ENCODE results near the gene TRABD. TPM values are rescaled to one million over a fixed set of nuclear protein-coding genes. Genes with fewer than 3 reads are reported as not detected.
"Not testable (repeated sequence)": the region's sequence is repeated elsewhere in the genome, so short reads cannot be mapped to it uniquely, and the experiment has no call there.

TRABD gene
- polyA plus RNA-seq: 10 to 100 TPM; 47.4 to 54.5 TPM

- H3K36me3 ChIP-seq (ENCODE audit: control insufficient read depth in 2 of 2, insufficient read depth in 2 of 2, low read length in 1 of 2): peaks cover 0 to 6% of the 10 kb centered on the region in 2 donors
- peak within 1 kb of the TSS; percentile 64 to 81 for H3K4me3 ChIP-seq (ENCODE audit: low read depth in 1 of 2, low read length in 2 of 2)
- H3K27ac ChIP-seq (ENCODE audit: low read depth in 2 of 2, low read length in 1 of 2): peak within 1 kb of the TSS; percentile 6 to 79
- WGBS, 2 donors: 1% methylated on average over 44 to 90 of the region's 90 CpGs
- H3K4me1 ChIP-seq (ENCODE audit: control insufficient read depth in 2 of 2, insufficient read depth in 2 of 2, low read length in 1 of 2): peaks cover 13 to 44% of the 10 kb centered on the region in 2 donors
- H3K27me3 ChIP-seq (ENCODE audit: control insufficient read depth in 1 of 2, insufficient read depth in 2 of 2, low read length in 2 of 2): no peaks in the 10 kb centered on the region
- H3K9me3 ChIP-seq (ENCODE audit: control insufficient read depth in 2 of 2, insufficient read depth in 1 of 2, low read depth in 1 of 2, low read length in 1 of 2): no peaks in the 10 kb centered on the region
Measured at GRCh38 chr22:50185375-50186087, at the start of gene TRABD. Gene TRABD, plus strand, starts transcription at chr22:50185913. Its CDS starts 7,148 bp downstream, at chr22:50193061.

- 59 to 64% methylated on average over 5 of the region's 5 CpGs for WGBS, 2 donors
- no peak overlapping the region for H3K27ac ChIP-seq (ENCODE audit: low read depth in 2 of 2, low read length in 1 of 2)
Measured at GRCh38 chr22:50136581-50137015, 49.1 kb upstream of the TRABD start.

GRCh38 chr22:50137277-50137676, 48.4 kb upstream of the TRABD start:
- H3K27ac ChIP-seq (ENCODE audit: low read depth in 2 of 2, low read length in 1 of 2); H3K4me3 ChIP-seq (ENCODE audit: low read depth in 1 of 2, low read length in 2 of 2); H3K4me1 ChIP-seq (ENCODE audit: control insufficient read depth in 2 of 2, insufficient read depth in 2 of 2, low read length in 1 of 2); H3K27me3 ChIP-seq (ENCODE audit: control insufficient read depth in 1 of 2, insufficient read depth in 2 of 2, low read length in 2 of 2); H3K36me3 ChIP-seq (ENCODE audit: control insufficient read depth in 2 of 2, insufficient read depth in 2 of 2, low read length in 1 of 2); H3K9me3 ChIP-seq (ENCODE audit: control insufficient read depth in 2 of 2, insufficient read depth in 1 of 2, low read depth in 1 of 2, low read length in 1 of 2): not testable (repeated sequence)
- 96% methylated on average over 9 of the region's 9 CpGs for WGBS, 2 donors

More at GRCh38 chr22:50136581-50137015, 49.1 kb upstream of the TRABD start:
- Histone ChIP-seq H3K9me3 (ENCODE audit: control insufficient read depth in 2 of 2, insufficient read depth in 1 of 2, low read depth in 1 of 2, low read length in 1 of 2) (no peaks in the 10 kb centered on the region), H3K4me1 (ENCODE audit: control insufficient read depth in 2 of 2, insufficient read depth in 2 of 2, low read length in 1 of 2) (peaks cover 0 to 2% of the 10 kb centered on the region in 2 donors), H3K36me3 (ENCODE audit: control insufficient read depth in 2 of 2, insufficient read depth in 2 of 2, low read length in 1 of 2) (no peaks in the 10 kb centered on the region), H3K27me3 (ENCODE audit: control insufficient read depth in 1 of 2, insufficient read depth in 2 of 2, low read length in 2 of 2) (no peaks in the 10 kb centered on the region), H3K4me3 (ENCODE audit: low read depth in 1 of 2, low read length in 2 of 2) (no peak overlapping the region)

GRCh38 chr22:50138041-50138440, 47.7 kb upstream of the TRABD start:
- H3K36me3 ChIP-seq (ENCODE audit: control insufficient read depth in 2 of 2, insufficient read depth in 2 of 2, low read length in 1 of 2): no peaks in the 10 kb centered on the region
- WGBS, 2 donors: 53 to 77% methylated on average over 4 of the region's 4 CpGs
- no peaks in the 10 kb centered on the region for H3K9me3 ChIP-seq (ENCODE audit: control insufficient read depth in 2 of 2, insufficient read depth in 1 of 2, low read depth in 1 of 2, low read length in 1 of 2)
- H3K27me3 ChIP-seq (ENCODE audit: control insufficient read depth in 1 of 2, insufficient read depth in 2 of 2, low read length in 2 of 2): no peaks in the 10 kb centered on the region
- H3K27ac ChIP-seq (ENCODE audit: low read depth in 2 of 2, low read length in 1 of 2): no peak overlapping the region
- H3K4me1 ChIP-seq (ENCODE audit: control insufficient read depth in 2 of 2, insufficient read depth in 2 of 2, low read length in 1 of 2): peaks cover 0 to 2% of the 10 kb centered on the region in 2 donors
- no peak overlapping the region for H3K4me3 ChIP-seq (ENCODE audit: low read depth in 1 of 2, low read length in 2 of 2)

- 90 to 93% methylated on average over 9 of the region's 9 CpGs for WGBS, 2 donors
- H3K4me3 ChIP-seq (ENCODE audit: low read depth in 1 of 2, low read length in 2 of 2): no peak overlapping the region
- H3K36me3 ChIP-seq (ENCODE audit: control insufficient read depth in 2 of 2, insufficient read depth in 2 of 2, low read length in 1 of 2): no peaks in the 10 kb centered on the region
Measured at GRCh38 chr22:50138988-50139387, 46.7 kb upstream of the TRABD start.

GRCh38 chr22:50139843-50140415, 45.8 kb upstream of the TRABD start:
- no peaks in the 10 kb centered on the region for H3K27me3 ChIP-seq (ENCODE audit: control insufficient read depth in 1 of 2, insufficient read depth in 2 of 2, low read length in 2 of 2)
- no peak overlapping the region for H3K4me3 ChIP-seq (ENCODE audit: low read depth in 1 of 2, low read length in 2 of 2)
- H3K9me3 ChIP-seq (ENCODE audit: control insufficient read depth in 2 of 2, insufficient read depth in 1 of 2, low read depth in 1 of 2, low read length in 1 of 2): no peaks in the 10 kb centered on the region
- H3K36me3 ChIP-seq (ENCODE audit: control insufficient read depth in 2 of 2, insufficient read depth in 2 of 2, low read length in 1 of 2): no peaks in the 10 kb centered on the region
- WGBS, 2 donors: 64 to 68% methylated on average over 15 of the region's 15 CpGs
- H3K4me1 ChIP-seq (ENCODE audit: control insufficient read depth in 2 of 2, insufficient read depth in 2 of 2, low read length in 1 of 2): peaks cover 0 to 2% of the 10 kb centered on the region in 2 donors
- no peak overlapping the region for H3K27ac ChIP-seq (ENCODE audit: low read depth in 2 of 2, low read length in 1 of 2)

More at GRCh38 chr22:50138988-50139387, 46.7 kb upstream of the TRABD start:
- Histone ChIP-seq H3K9me3 (ENCODE audit: control insufficient read depth in 2 of 2, insufficient read depth in 1 of 2, low read depth in 1 of 2, low read length in 1 of 2) (no peaks in the 10 kb centered on the region), H3K27ac (ENCODE audit: low read depth in 2 of 2, low read length in 1 of 2) (no peak overlapping the region), H3K4me1 (ENCODE audit: control insufficient read depth in 2 of 2, insufficient read depth in 2 of 2, low read length in 1 of 2) (peaks cover 0 to 2% of the 10 kb centered on the region in 2 donors), H3K27me3 (ENCODE audit: control insufficient read depth in 1 of 2, insufficient read depth in 2 of 2, low read length in 2 of 2) (no peaks in the 10 kb centered on the region)

GRCh38 chr22:50140615-50141014, 45.1 kb upstream of the TRABD start:
- no peaks in the 10 kb centered on the region for H3K27me3 ChIP-seq (ENCODE audit: control insufficient read depth in 1 of 2, insufficient read depth in 2 of 2, low read length in 2 of 2)
- H3K4me1 ChIP-seq (ENCODE audit: control insufficient read depth in 2 of 2, insufficient read depth in 2 of 2, low read length in 1 of 2): peaks cover 0 to 2% of the 10 kb centered on the region in 2 donors
- no peak overlapping the region for H3K4me3 ChIP-seq (ENCODE audit: low read depth in 1 of 2, low read length in 2 of 2)
- 65 to 80% methylated on average over 3 of the region's 3 CpGs for WGBS, 2 donors
- H3K36me3 ChIP-seq (ENCODE audit: control insufficient read depth in 2 of 2, insufficient read depth in 2 of 2, low read length in 1 of 2): no peaks in the 10 kb centered on the region
- no peaks in the 10 kb centered on the region for H3K9me3 ChIP-seq (ENCODE audit: control insufficient read depth in 2 of 2, insufficient read depth in 1 of 2, low read depth in 1 of 2, low read length in 1 of 2)
- H3K27ac ChIP-seq (ENCODE audit: low read depth in 2 of 2, low read length in 1 of 2): no peak overlapping the region

- H3K9me3 ChIP-seq (ENCODE audit: control insufficient read depth in 2 of 2, insufficient read depth in 1 of 2, low read depth in 1 of 2, low read length in 1 of 2): no peaks in the 10 kb centered on the region
- H3K27me3 ChIP-seq (ENCODE audit: control insufficient read depth in 1 of 2, insufficient read depth in 2 of 2, low read length in 2 of 2): no peaks in the 10 kb centered on the region
- no peaks in the 10 kb centered on the region for H3K36me3 ChIP-seq (ENCODE audit: control insufficient read depth in 2 of 2, insufficient read depth in 2 of 2, low read length in 1 of 2)
- H3K4me1 ChIP-seq (ENCODE audit: control insufficient read depth in 2 of 2, insufficient read depth in 2 of 2, low read length in 1 of 2): peaks cover 0 to 3% of the 10 kb centered on the region in 2 donors
- H3K27ac ChIP-seq (ENCODE audit: low read depth in 2 of 2, low read length in 1 of 2): no peak overlapping the region
- 75 to 84% methylated on average over 6 of the region's 6 CpGs for WGBS, 2 donors
- no peak overlapping the region for H3K4me3 ChIP-seq (ENCODE audit: low read depth in 1 of 2, low read length in 2 of 2)
Measured at GRCh38 chr22:50141462-50141861, 44.3 kb upstream of the TRABD start.

GRCh38 chr22:50141891-50142363, 43.8 kb upstream of the TRABD start:
- Histone ChIP-seq H3K9me3 (ENCODE audit: control insufficient read depth in 2 of 2, insufficient read depth in 1 of 2, low read depth in 1 of 2, low read length in 1 of 2) (no peaks in the 10 kb centered on the region), H3K36me3 (ENCODE audit: control insufficient read depth in 2 of 2, insufficient read depth in 2 of 2, low read length in 1 of 2) (no peaks in the 10 kb centered on the region)

More at GRCh38 chr22:50141891-50142363, 43.8 kb upstream of the TRABD start:
- Histone ChIP-seq H3K27ac (ENCODE audit: low read depth in 2 of 2, low read length in 1 of 2) (no peak overlapping the region), H3K4me1 (ENCODE audit: control insufficient read depth in 2 of 2, insufficient read depth in 2 of 2, low read length in 1 of 2) (peaks cover 2 to 5% of the 10 kb centered on the region in 2 donors), H3K4me3 (ENCODE audit: low read depth in 1 of 2, low read length in 2 of 2) (no peak overlapping the region), H3K27me3 (ENCODE audit: control insufficient read depth in 1 of 2, insufficient read depth in 2 of 2, low read length in 2 of 2) (no peaks in the 10 kb centered on the region)
- 43 to 47% methylated on average over 11 of the region's 11 CpGs for WGBS, 2 donors

All from esophagus (tissue), 2 donors.